Muscle layer of duodenum (tissue), 2 donors: ENCODE results near the gene WDR18.

Experiments used
- H3K27ac ChIP-seq: one replicate; pipeline ENCODE4 v1.7.0; 2013; ENCODE audit warnings: mild to moderate bottlenecking, low read length
- H3K27me3 ChIP-seq: one replicate; pipeline ENCODE4 v1.7.0; 2013; ENCODE audit warnings: low read depth, mild to moderate bottlenecking, control low read depth, low read length
- H3K36me3 ChIP-seq, 2 donors: one replicate each; pipeline ENCODE4 v1.7.0; 2013; ENCODE audit warnings: low read length in 2 of 2, control low read depth in 1 of 2, mild to moderate bottlenecking in 1 of 2; ENCODE audit not compliant: insufficient read depth in 2 of 2, control insufficient read depth in 1 of 2
- H3K4me1 ChIP-seq, 2 donors: one replicate each; pipeline ENCODE4 v1.7.0; 2013; ENCODE audit warnings: low read length in 2 of 2, mild to moderate bottlenecking in 2 of 2, control low read depth in 1 of 2, moderate library complexity in 1 of 2; ENCODE audit not compliant: insufficient read depth in 2 of 2, control insufficient read depth in 1 of 2
- H3K4me3 ChIP-seq, 2 donors: one replicate each; pipeline ENCODE4 v1.7.0; 2013; ENCODE audit warnings: low read length in 2 of 2, low read depth in 1 of 2, mild to moderate bottlenecking in 1 of 2
- H3K9me3 ChIP-seq, 2 donors: one replicate each; pipeline ENCODE4 v1.7.0; 2013; ENCODE audit warnings: low read length in 2 of 2, control low read depth in 1 of 2, mild to moderate bottlenecking in 1 of 2; ENCODE audit not compliant: control insufficient read depth in 1 of 2
- donor health status: healthy.

Gene WDR18

GRCh38 chr19:960020-960419 is 24.1 kb upstream of the WDR18 start:
- no peak overlapping the region for H3K4me3 ChIP-seq
- H3K36me3 ChIP-seq = peaks cover 0 to 31% of the 10 kb centered on the region in 2 donors
- no peaks in the 10 kb centered on the region for H3K9me3 ChIP-seq
- peaks cover 0 to 4% of the 10 kb centered on the region in 2 donors for H3K4me1 ChIP-seq
- no peak overlapping the region for H3K27ac ChIP-seq
- H3K27me3 ChIP-seq = no peaks in the 10 kb centered on the region

GRCh38 chr19:960601-960938 is 23.6 kb upstream of the WDR18 start:
- Histone ChIP-seq H3K4me3 (no peak overlapping the region), H3K4me1 (peaks cover 0 to 4% of the 10 kb centered on the region in 2 donors), H3K27ac (no peak overlapping the region), H3K9me3 (no peaks in the 10 kb centered on the region), H3K27me3 (no peaks in the 10 kb centered on the region), H3K36me3 (peaks cover 0 to 33% of the 10 kb centered on the region in 2 donors)

DNA sequence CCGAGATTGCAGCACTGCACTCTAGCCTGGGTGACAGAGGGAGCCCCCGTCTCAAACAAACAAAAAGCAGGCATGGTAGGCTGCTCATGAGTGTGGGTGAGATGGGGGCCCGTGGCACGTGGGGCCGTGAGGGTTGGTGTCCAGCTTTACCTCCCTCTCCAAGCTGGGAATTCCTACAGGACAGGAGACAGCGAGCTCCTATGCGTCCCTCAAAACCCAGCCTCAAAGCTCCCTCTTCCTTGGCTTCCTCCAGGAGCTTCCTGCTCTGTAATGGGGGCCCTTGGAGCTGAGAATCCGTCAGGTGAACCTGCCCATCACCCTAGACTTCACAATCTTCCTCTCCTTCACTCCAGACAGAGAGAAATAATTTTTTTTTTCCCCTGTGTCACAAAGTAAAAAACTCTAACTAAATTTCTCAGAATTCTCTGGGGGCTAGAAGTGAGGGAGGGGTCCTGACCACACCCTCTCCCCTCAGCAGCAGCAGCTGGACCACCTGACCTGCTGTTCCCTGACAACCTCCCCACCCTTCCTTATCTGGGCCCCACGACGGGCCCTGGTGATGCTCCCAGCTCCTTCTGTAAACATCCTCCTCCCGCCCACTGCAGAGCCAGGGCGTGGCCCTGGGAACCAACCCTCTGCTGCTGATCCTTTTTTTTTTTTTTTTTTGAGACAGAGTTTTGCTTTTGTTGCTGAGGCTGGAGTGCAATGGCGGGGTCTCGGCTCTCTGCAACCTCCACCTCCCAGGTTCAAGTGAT is 22.1 kb upstream of the WDR18 start:
- H3K27me3 ChIP-seq = no peaks in the 10 kb centered on the region
- no peak overlapping the region for H3K27ac ChIP-seq
- no peaks in the 10 kb centered on the region for H3K4me1 ChIP-seq
- H3K9me3 ChIP-seq = peaks cover 0 to 3% of the 10 kb centered on the region in 2 donors
- H3K4me3 ChIP-seq = no peak overlapping the region
- H3K36me3 ChIP-seq = peaks cover 0 to 41% of the 10 kb centered on the region in 2 donors

GRCh38 chr19:962683-963400 is 21.3 kb upstream of the WDR18 start:
- Histone ChIP-seq H3K4me1 (no peaks in the 10 kb centered on the region), H3K27ac (no peak overlapping the region), H3K27me3 (no peaks in the 10 kb centered on the region), H3K9me3 (peaks cover 0 to 3% of the 10 kb centered on the region in 2 donors), H3K4me3 (no peak overlapping the region), H3K36me3 (peaks cover 0 to 45% of the 10 kb centered on the region in 2 donors)

DNA sequence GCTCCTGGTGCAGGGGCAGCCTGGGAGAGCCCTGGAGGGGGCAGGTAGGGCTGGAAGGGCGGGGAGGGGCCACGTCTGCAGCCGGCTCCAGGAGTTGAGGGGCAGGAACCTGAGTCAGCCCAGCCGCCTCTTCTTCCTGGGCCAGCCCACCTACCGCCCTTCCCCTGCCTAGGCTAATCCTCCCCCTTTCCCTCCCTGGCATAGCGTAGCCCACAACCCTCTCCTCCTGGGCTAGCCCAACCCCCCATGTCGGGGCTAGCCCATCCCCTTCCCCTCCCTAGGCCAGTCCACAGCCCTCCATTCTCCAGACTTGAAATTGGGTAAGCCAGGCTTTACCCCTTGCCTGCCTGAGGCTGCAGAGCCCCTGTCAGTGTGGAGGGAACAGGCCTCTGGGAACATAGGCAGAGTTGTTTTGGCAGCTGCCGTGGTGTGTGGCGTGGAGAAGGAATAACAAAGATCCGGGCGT is 20.6 kb upstream of the WDR18 start:
- Histone ChIP-seq H3K4me1 (no peaks in the 10 kb centered on the region), H3K4me3 (no peak overlapping the region), H3K36me3 (peaks cover 0 to 48% of the 10 kb centered on the region in 2 donors), H3K27me3 (no peaks in the 10 kb centered on the region), H3K27ac (no peak overlapping the region), H3K9me3 (peaks cover 0 to 3% of the 10 kb centered on the region in 2 donors)

DNA sequence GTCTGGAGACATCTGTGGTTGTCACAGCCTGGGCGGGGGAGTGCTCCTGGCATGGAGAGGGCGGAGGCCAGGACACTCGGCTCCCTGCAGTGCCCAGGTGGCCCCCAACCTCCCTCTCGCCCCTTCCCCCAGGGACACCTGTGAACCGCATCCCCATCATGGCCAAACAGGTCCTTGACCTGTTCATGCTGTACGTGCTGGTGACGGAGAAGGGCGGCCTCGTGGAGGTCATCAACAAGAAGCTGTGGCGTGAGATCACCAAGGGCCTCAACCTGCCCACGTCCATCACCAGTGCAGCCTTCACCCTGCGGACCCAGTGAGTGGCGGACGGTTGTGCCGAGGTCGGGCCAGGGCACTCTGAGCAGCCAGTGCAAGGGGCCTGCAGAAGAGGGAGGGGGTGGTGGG is 20.0 kb upstream of the WDR18 start:
- Histone ChIP-seq H3K27me3 (no peaks in the 10 kb centered on the region), H3K9me3 (peaks cover 0 to 3% of the 10 kb centered on the region in 2 donors), H3K4me3 (no peak overlapping the region), H3K4me1 (no peaks in the 10 kb centered on the region), H3K36me3 (peaks cover 0 to 53% of the 10 kb centered on the region in 2 donors), H3K27ac (no peak overlapping the region)

DNA sequence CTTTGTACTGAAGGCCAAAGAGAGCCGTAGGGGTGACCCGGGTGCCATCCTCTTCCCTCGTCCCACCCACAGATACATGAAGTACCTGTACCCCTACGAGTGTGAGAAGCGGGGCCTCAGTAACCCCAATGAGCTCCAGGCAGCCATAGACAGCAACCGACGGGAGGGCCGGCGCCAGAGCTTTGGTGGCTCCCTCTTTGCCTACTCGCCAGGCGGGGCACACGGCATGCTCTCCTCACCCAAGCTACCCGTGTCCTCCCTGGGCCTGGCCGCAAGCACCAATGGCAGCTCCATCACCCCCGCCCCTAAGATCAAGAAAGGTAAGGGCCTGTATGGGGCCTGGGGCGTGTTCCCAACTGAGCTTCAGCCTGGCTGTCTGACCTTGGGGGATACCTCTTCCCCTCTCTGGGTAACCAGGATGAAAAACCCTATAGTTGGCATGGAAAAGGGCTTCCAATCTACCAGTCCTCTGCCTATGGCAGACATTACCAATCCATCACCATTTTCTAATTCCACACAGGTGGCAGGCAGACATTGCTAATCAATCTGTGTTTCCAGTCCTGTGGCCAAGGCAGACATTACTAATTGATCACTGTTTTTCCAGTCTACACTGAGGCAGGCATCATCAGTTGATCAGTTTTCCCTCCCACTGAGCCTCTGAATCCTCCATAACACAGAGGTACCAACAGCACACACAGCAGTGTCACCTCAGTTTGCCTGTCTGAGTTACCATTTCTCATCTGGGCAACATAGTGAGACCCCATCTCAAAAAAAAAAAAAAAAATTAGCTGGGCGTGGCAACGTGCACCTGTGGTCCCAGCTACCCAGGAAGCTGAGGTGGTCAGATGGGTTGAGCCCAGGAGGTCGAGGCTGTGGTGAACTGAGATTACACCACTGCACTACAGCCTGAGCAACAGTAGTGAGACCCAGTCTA is 19.1 kb upstream of the WDR18 start:
- H3K36me3 ChIP-seq = peaks cover 0 to 50% of the 10 kb centered on the region in 2 donors
- H3K27me3 ChIP-seq = no peaks in the 10 kb centered on the region
- H3K4me1 ChIP-seq = no peaks in the 10 kb centered on the region
- H3K9me3 ChIP-seq = peaks cover 0 to 3% of the 10 kb centered on the region in 2 donors
- no peak overlapping the region for H3K27ac ChIP-seq
- no peak overlapping the region for H3K4me3 ChIP-seq

DNA sequence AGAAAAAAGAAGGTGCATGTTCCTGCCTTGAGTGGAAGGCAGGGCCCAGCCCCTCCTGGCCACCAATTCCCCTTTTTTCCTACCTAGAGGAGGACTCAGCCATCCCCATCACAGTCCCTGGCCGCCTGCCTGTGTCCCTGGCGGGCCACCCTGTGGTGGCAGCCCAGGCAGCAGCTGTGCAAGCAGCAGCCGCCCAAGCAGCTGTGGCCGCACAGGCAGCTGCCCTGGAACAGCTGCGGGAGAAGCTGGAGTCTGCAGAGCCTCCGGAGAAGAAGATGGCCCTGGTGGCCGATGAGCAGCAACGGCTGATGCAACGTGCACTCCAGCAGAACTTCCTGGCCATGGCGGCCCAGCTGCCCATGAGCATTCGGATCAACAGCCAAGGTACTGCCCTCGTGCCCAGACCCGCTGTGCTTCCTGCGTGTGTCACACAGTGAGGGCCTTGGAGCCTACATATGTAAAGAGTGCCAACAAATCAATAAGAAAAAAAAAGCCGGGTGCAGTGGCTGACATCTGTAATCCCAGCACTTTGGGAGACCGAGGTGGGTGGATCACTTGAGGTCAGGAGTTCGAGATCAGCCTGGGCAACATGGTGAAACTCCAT is 17.6 kb upstream of the WDR18 start:
- H3K9me3 ChIP-seq = peaks cover 0 to 10% of the 10 kb centered on the region in 2 donors
- H3K4me3 ChIP-seq = no peak overlapping the region
- no peaks in the 10 kb centered on the region for H3K4me1 ChIP-seq
- peaks cover 6 to 51% of the 10 kb centered on the region in 2 donors for H3K36me3 ChIP-seq
- H3K27ac ChIP-seq = no peak overlapping the region
- H3K27me3 ChIP-seq = no peaks in the 10 kb centered on the region

DNA sequence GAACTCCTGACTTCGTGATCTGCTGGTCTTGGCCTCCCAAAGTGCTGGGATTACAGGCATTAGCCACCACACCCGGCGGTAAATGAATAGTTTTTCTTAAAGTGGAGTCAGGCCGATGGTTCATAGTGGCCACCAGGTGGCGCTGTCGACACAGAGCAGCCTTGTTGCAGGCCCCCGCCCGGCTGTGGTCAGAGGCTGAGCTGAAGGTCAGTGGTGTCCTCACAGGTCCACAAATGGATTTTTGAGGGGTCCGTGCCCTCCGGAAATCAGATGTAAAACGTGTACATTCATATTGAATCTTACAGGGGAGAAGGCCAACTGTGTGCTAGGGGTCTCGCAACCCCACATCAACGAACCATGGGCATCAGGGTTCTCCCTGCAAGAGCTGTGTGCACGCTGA is 13.4 kb upstream of the WDR18 start:
- Histone ChIP-seq H3K36me3 (peaks cover 6 to 37% of the 10 kb centered on the region in 2 donors), H3K27me3 (no peaks in the 10 kb centered on the region), H3K4me1 (no peaks in the 10 kb centered on the region), H3K4me3 (no peak overlapping the region), H3K9me3 (peaks cover 0 to 10% of the 10 kb centered on the region in 2 donors), H3K27ac (no peak overlapping the region)

DNA sequence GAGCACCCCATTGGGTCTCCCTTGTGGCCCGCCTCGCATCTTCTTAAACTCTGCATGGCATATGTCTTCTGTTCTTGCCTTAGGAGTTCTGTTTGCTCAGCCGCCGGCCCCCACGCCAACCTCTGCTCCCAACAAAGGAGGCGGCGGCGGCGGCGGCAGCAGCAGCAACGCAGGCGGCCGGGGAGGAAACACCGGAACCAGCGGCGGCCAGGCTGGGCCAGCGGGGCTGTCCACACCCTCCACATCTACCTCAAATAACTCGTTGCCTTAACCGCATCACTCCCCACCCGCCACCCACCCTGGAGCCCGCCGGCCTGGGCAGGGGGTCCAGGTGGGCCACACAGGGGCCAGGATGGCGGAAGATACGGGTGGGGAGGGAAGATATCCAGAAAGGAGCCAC is 12.3 kb upstream of the WDR18 start:
- Histone ChIP-seq H3K4me1 (no peaks in the 10 kb centered on the region), H3K27me3 (no peaks in the 10 kb centered on the region), H3K36me3 (peaks cover 6 to 31% of the 10 kb centered on the region in 2 donors), H3K4me3 (no peak overlapping the region), H3K9me3 (peaks cover 0 to 7% of the 10 kb centered on the region in 2 donors), H3K27ac (no peak overlapping the region)
